OCI-LY1 (cell line): ENCODE results near the gene RBP5.

ENCODE experiments used
- H2AFZ ChIP-seq: fragments of 200-600 bp; sonication (generic), shearing (Covaris generic); 2 replicates; pipeline ENCODE4 v1.6.0; 2014; ENCODE audit warnings: antibody characterized with exemption, mild to moderate bottlenecking, low read length
- H3F3A ChIP-seq: fragments of 200-600 bp; sonication (generic), shearing (Covaris generic); 2 replicates; pipeline ENCODE4 v1.6.0; 2014; ENCODE audit warnings: mild to moderate bottlenecking, antibody characterized with exemption, low read length, moderate library complexity; ENCODE audit not compliant: insufficient read depth
- H3K27ac ChIP-seq: fragments of 200-600 bp; sonication (generic); 2 replicates; pipeline ENCODE4 v1.5.1; 2014; ENCODE audit warnings: low read length, mixed run types, mild to moderate bottlenecking, low read depth; ENCODE audit not compliant: poor library complexity, severe bottlenecking
- H3K27me3 ChIP-seq: fragments of 200-600 bp; sonication (generic); 2 replicates; pipeline ENCODE4 v1.6.0; 2014; ENCODE audit warnings: antibody characterized with exemption, mild to moderate bottlenecking, low read length, moderate library complexity; ENCODE audit not compliant: insufficient read depth
- H3K36me3 ChIP-seq: fragments of 200-600 bp; sonication (generic); 2 replicates; pipeline ENCODE4 v1.6.1; 2014; ENCODE audit warnings: mild to moderate bottlenecking, antibody characterized with exemption, low read length, moderate library complexity, mixed read lengths; ENCODE audit not compliant: insufficient read depth
- H3K4me1 ChIP-seq: fragments of 200-600 bp; sonication (generic); 2 replicates; pipeline ENCODE4 v1.5.1; 2014; ENCODE audit warnings: mild to moderate bottlenecking, low read length, moderate library complexity; ENCODE audit not compliant: insufficient read depth, severe bottlenecking
- H3K4me2 ChIP-seq: fragments of 200-600 bp; sonication (generic), shearing (Covaris generic); 2 replicates; pipeline ENCODE4 v1.6.1; 2014; ENCODE audit warnings: low read length
- H3K4me3 ChIP-seq: fragments of 200-600 bp; sonication (generic); 2 replicates; pipeline ENCODE4 v1.5.1; 2014; ENCODE audit warnings: low read length, low read depth, mild to moderate bottlenecking, mixed read lengths; ENCODE audit not compliant: poor library complexity, severe bottlenecking
- H3K79me2 ChIP-seq: fragments of 200-600 bp; shearing (Covaris generic); 2 replicates; pipeline ENCODE4 v1.6.1; 2016; ENCODE audit warnings: mixed run types, low read length, mixed read lengths; ENCODE audit not compliant: insufficient read depth
- H3K9ac ChIP-seq: fragments of 200-600 bp; sonication (generic), shearing (Covaris generic); 2 replicates; pipeline ENCODE4 v1.6.1; 2014; ENCODE audit warnings: mild to moderate bottlenecking, low read length, mixed read lengths
- H3K9me2 ChIP-seq: fragments of 200-600 bp; sonication (generic), shearing (Covaris generic); 2 replicates; pipeline ENCODE4 v1.6.1; 2014; ENCODE audit warnings: low read depth, mild to moderate bottlenecking, low read length, mixed read lengths
- H3K9me3 ChIP-seq: fragments of 200-600 bp; shearing (Covaris generic); 2 replicates; pipeline ENCODE4 v1.6.1; 2014; ENCODE audit warnings: low read length, mixed read lengths
- H4K20me1 ChIP-seq: fragments of 200-600 bp; sonication (generic), shearing (Covaris generic); 2 replicates; pipeline ENCODE4 v1.6.0; 2016; ENCODE audit warnings: mild to moderate bottlenecking, low read length; ENCODE audit not compliant: insufficient read depth
- CTCF ChIP-seq: fragments of 200-600 bp; sonication (generic), shearing (Covaris generic); IDR thresholded peaks from 2 replicates; pipeline ENCODE4 v1.5.1; 2017; ENCODE audit warnings: mild to moderate bottlenecking, antibody characterized with exemption, low read length, moderate library complexity, mixed read lengths
- EZH2 ChIP-seq: fragments of 200-600 bp; sonication (generic), shearing (Covaris generic); IDR thresholded peaks from 2 replicates; pipeline ENCODE4 v1.8.0; 2017; ENCODE audit warnings: borderline replicate concordance, mixed run types, mild to moderate bottlenecking, antibody characterized with exemption, low read length, moderate library complexity, mixed read lengths

The RBP5 gene

GRCh38 chr12:7123806-7124522 is 4.7 kb downstream of the RBP5 start:
- Histone ChIP-seq H3K4me3 (no peak overlapping the region), H3K79me2 (no peaks in the 10 kb centered on the region), H3K4me1 (peaks cover under 1% of the 10 kb centered on the region), H3K9me3 (no peaks in the 10 kb centered on the region), H3F3A (no peaks in the 10 kb centered on the region), H4K20me1 (no peaks in the 10 kb centered on the region), H3K9ac (no peak overlapping the region), H3K36me3 (no peaks in the 10 kb centered on the region), H3K4me2 (no peak overlapping the region), H3K27me3 (no peaks in the 10 kb centered on the region), H2AFZ (no peak overlapping the region), H3K9me2 (no peaks in the 10 kb centered on the region), H3K27ac (no peak overlapping the region)
- no peak for TF ChIP-seq CTCF
- no peak for TF ChIP-seq EZH2

- H3K4me3 ChIP-seq, result no peak overlapping the region
- H3K9me2 ChIP-seq, result no peaks in the 10 kb centered on the region
- no peaks in the 10 kb centered on the region for H4K20me1 ChIP-seq
- H3K27ac ChIP-seq, result no peak overlapping the region
- no peaks in the 10 kb centered on the region for H3F3A ChIP-seq
- no peaks in the 10 kb centered on the region for H3K79me2 ChIP-seq
- H3K36me3 ChIP-seq, result no peaks in the 10 kb centered on the region
- no peak overlapping the region for H2AFZ ChIP-seq
- H3K4me1 ChIP-seq, result no peaks in the 10 kb centered on the region
- H3K9me3 ChIP-seq, result no peaks in the 10 kb centered on the region
- no peaks in the 10 kb centered on the region for H3K27me3 ChIP-seq
- no peak overlapping the region for H3K9ac ChIP-seq
- no peak overlapping the region for H3K4me2 ChIP-seq
- TF ChIP-seq EZH2, result no peak
- TF ChIP-seq CTCF, result no peak
Measured at GRCh38 chr12:7122811-7123769, 5.6 kb downstream of the RBP5 start.

- no peaks in the 10 kb centered on the region for H3F3A ChIP-seq
- H3K4me3 ChIP-seq, result no peak overlapping the region
- no peaks in the 10 kb centered on the region for H3K9me2 ChIP-seq
- no peaks in the 10 kb centered on the region for H3K4me1 ChIP-seq
- no peak for TF ChIP-seq EZH2
- H3K4me2 ChIP-seq, result no peak overlapping the region
- no peaks in the 10 kb centered on the region for H3K9me3 ChIP-seq
- H3K27ac ChIP-seq, result no peak overlapping the region
- no peaks in the 10 kb centered on the region for H3K36me3 ChIP-seq
- H3K27me3 ChIP-seq, result no peaks in the 10 kb centered on the region
- H4K20me1 ChIP-seq, result no peaks in the 10 kb centered on the region
- H2AFZ ChIP-seq, result no peak overlapping the region
- H3K9ac ChIP-seq, result no peak overlapping the region
- no peaks in the 10 kb centered on the region for H3K79me2 ChIP-seq
Measured at GRCh38 chr12:7121324-7121723, 7.4 kb downstream of the RBP5 start.
